Measurements from ENCODE around the gene DHX9.

- TF ChIP-seq EP300 (IDR thresholded peaks at IDR 0.05) (no peak), CTCF (IDR thresholded peaks at IDR 0.05) (no peak), POLR2A (IDR thresholded peaks at IDR 0.05) (no peak)
Measured at GRCh38 chr1:182842265-182842664, 3.1 kb downstream of the DHX9 start.

All from tibial nerve (tissue), 4 donors.